NCI-H128 (cell line): ENCODE data around the gene BUD23.
"Not testable (repeated sequence)": the region's sequence is repeated elsewhere in the genome, so short reads cannot be mapped to it uniquely, and the experiment has no call there.

Experiments used
- DNase-seq: peaks from one replicate; lab custom pipeline; 2025; ENCODE audit not compliant: unreplicated experiment; lab: John Stamatoyannopoulos, UW

BUD23 gene, protein sequence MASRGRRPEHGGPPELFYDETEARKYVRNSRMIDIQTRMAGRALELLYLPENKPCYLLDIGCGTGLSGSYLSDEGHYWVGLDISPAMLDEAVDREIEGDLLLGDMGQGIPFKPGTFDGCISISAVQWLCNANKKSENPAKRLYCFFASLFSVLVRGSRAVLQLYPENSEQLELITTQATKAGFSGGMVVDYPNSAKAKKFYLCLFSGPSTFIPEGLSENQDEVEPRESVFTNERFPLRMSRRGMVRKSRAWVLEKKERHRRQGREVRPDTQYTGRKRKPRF

DNA sequence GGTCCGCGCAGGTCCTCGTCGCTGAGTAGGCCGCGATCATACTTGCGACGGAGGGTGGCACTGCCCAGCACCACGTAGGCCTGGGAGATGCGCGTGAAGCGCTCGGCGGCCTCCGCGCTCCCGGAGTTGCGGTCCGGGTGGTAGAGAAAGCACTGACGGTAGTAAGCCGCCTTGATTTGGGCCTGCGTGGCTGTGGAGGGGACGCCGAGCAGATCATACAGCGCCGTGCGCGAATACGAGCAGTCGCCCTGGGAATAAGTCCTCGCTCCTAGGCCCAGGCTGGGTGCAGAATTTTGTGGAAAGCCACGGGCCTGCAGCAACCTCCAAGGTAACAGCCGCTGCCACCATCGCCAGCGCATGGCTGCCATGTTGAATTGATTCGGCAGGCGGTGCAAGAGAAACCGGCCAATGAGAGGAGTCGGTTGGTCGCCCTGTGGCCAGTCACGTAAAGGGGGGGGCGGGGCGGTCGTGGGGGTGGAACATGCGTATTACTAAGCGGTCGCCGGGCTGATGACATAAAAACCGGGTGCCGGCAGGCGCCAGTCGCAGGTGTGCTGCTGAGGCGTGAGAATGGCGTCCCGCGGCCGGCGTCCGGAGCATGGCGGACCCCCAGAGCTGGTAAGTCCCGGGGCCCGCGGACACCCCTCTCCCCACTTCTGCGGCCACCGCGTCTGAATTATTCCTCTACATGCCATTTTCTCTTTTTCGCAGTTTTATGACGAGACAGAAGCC, at the start of gene BUD23, which contains the start of gene DNAJC30:
Gene BUD23, plus strand, starts transcription at position 542 of the 732 bp plus-strand sequence. Its CDS starts 29 bp downstream, at position 571.
Gene DNAJC30, minus strand, starts transcription at position 398 of the 732 bp plus-strand sequence. Its CDS starts 30 bp downstream, at position 368.
- DNase-seq, result peak; percentile 68

DNA sequence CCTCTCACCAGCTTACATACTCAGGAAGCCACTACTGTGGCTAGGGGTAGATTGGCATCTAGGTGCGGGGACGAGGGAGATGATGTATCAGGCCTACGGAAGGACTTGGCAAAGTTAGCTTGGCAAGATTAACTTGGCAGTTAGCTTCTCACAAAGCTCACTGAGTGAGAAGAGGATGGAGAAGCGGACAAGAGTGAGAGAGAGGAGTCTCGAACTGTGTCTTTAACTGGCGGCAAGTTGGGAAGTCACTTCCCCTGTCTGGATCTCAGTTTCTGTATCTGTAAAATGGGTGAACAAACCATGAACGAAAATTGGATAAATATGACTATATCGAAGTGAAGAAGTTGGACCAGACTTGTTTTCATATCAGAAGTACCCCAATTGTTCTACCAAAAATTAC, 49.6 kb upstream of the BUD23 start:
- no peak for DNase-seq

DNA sequence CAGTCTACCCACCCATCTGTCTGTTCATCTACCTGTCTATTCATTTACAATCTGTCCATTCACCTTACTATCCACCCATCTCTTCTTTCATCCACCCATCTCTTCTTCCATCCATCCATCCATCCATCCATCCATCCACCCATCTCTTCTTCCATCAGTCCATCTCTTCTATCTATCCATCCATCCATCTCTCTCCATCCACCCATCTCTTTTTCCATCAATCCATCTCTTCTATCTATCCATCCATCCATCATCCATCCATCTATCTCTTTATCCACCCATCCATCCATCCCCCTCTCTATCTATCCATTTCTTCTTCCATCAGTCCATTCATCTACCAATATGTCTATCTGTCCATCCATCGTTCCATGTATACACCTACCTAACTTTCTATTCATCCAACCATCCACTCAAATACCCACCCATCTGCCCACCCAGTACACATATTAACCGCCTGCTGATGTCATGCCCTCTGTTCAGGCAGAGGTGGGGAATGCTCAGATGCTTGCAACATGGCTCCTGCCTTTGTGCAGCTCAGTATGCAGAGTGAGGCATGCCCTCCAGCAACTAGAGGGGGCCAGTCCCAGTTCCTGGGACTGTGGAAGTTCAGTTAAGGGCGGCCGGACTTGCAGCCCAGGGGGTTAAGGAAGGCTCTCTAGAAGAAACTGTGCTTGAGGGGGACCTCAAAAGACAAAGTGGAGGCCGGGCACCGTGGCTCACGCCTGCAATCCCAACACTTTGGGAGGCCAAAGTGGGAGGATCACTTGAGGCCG, 47.8 kb upstream of the BUD23 start:
- no peak for DNase-seq

DNA sequence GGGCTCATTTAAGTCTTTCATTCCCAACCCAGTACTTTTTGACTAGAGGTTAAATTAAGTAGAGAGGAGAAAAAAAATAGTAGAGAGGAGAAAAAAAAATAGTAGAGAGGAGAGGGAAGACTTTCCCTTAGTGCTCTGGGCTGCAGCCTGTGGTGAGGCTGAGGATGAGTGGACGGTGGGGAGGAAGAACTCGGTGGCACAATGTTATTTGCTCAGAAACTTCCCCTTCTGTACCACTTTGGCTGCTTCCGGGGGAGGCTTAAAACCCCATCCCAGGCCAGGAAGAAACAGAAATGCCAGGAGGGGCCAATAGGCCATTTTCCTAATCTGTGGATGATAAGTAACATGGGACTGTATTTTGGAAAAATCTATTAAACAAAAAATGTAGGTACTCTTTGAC, 44.5 kb upstream of the BUD23 start:
- DNase-seq, result no peak

DNA sequence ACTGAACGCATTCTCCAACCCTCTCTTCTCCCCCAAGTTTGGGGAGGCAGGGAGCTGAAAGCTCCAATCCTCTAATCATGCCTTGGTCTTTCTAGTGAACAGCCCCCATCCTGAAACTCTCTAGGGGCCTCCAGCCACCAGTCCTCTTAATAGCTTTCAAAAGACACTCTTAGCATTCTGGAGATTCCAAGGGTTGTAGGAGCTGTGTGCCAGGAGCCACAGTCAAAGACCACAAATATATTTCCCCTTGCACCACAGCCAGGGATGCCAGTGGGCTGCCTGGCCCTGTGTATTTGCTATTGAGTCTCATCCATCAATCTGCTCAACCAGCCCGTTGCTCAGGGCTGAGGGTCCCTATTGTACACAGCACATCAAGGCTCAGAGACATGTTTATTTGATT, 40.6 kb upstream of the BUD23 start:
- DNase-seq, result no peak

DNA sequence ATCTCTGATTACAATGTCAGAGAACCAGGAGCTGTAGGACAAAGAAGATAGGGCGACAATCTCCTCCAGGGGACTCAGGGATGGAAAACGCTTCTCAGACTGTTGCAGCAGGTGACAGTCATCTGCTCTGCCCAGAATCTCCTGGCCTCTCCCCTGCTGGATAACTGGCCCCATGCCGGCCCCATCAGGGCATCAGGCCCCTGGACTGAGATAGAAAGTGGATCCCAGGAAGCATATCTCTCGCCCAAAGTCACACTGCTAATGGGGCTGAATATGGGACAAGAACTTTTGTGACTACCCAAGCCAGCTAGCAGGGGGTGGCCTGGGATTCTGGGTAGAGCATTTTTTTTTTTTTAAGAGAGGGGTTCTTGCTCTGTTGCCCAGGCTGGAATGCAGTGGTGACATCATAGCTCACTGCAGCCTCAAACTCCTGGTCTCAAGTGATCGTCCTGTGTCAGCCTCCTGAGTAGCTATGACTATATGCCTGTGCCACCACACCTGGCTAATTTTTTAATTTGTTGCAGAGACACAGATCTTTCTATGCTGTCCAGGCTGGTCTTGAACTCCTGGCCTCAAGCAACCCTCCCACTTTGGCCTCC, 38.6 kb upstream of the BUD23 start:
- no peak for DNase-seq

DNA sequence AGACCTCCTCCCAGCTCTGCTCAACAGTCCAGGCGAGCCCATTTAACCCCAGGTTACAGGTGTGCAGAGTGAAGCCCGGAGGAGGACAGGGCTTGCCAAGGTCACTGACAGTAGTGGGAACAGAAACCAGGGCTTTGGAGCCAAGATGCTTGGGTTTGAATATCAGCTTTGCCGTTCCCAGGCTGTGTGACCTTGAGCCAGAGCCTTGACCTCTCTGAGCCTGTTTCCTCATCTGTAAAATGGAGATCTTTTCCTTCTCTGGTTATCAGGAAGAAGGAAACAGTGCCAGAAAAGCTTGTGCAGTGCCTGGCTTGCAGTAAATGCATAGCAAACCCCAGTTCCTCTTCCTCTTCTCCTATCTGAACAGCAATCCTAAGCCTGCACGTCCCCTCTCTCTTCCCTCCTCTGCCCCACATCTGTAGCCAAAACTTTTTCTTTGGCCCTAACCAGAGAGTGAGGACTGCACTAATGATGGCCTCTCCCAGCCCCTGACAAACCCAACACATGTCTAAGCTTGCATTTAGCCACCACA, 37.7 kb upstream of the BUD23 start:
- no peak for DNase-seq

DNA sequence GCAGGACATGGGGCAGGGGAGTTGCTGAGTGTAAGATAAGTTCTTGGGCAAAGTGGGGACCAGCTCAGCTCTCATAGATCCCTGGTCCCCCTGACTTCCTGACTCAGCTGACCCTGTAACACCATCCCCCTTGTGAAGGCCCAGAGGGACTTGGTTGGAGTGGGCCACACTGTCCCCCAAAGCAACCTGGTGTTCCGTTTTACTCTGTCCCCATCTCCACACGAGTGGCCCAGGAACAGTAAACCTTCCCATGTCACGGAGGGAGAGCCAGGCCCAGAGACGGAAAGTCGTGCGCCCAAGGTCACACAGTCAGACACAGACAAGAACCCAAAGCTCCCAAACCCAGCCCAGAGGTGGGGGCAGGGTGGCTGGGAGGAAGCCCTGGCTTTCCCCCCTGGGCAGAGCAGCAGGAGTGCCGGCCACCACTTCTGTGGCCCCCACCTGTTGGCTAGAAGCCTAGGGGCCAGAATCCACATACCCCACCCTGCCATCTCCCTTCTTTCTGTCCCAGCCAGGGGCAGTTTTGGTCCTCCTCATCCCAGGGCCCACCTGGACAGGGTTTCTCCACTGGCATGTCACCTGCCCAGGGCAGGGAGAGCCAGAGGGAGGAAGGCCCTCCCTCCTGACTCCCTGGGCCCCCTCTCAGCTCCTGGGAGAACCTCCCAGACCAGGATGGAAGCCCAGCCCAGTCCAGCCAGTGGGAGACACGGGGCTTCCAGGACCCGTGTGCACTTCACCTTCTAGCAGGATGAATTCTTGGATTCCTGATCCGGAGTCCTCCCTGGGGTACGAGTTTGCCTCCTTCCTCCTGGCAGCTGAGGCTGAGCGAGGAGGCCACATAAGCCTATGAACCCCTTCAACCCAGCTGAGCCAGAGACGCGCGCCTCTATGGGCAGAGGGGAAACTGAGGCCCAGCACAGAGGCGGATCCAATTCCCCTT, 36.3 kb upstream of the BUD23 start:
- no peak for DNase-seq

DNA sequence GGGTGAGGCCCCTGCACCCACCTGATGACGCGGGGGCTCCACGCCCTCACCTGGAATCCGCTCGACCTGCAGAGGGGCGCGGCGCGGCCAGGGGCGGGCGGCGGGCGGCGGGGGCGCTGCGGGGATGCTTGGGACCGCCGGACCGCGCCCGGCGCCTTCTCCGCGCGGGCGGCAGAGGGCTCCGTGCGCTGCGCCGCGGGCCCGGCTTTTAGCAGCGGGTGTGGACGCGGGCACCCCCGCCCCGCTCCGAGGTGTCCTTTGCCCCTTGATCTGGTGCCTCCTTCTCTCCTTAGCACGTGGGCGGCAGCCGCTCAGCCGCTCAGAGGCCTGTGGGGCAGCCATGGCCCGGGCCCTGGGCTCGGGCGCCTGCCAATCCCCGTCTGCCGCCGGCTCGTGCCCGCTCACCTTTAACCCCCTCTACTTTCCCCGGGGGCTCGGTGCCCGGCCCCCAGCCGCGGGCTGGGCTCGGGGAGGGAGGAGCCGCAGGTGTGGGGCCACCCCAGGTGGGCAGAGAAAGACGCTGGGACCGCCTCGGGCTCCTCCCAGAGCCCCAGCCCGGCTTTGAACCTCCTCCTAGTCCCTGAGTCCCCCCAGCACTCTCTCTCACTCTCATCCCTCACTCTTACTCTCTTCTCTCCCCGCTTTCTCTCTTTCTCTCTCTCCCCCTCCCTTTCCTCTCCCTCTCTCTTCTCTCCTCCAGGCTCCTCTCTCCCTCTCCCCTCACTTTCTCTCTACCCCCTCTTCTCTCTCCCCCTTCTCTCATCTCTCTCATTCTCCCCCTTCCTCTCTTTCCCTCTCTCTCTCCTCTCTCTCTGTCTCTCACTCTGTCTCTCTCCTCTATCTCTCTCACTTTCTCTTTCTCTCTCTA, 35.4 kb upstream of the BUD23 start:
- no peak for DNase-seq

DNA sequence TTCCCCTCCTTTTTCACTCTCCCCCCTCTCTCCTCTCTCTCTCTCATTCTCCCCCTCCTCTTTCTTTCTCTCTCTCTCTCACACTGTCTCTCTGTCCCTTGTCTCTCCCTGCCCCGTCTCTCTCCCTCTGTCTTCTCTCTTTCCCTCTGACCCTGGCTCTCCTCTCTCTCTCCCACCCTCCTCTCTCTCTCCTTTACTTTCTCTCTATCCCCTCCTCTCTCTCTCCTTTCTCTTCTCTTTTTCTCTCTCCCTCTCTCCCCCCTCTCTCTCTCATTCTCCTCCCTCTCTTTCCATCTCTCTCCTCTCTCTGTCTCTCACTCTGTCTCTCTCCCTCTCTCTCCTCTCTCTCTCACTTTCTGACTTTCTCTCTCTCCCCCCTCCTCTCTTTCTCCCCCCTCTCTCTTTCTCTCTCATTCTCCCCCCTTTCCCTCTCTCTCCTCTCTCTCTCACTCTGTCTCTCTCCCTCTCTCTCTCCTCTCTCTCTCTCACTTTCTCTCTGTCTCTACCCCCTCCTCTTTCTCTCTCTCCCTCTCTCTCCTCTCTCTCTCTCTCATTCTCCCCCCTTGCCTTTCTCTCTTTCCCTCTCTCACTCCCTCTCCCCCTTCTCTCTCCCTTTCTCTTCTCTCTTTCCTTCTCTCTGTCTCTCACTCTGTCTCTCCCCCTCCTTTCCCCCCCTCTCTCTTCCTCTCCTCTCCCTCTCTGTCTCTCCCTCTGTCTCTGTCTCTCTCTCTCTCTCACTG, 34.6 kb upstream of the BUD23 start:
- DNase-seq, result no peak

DNA sequence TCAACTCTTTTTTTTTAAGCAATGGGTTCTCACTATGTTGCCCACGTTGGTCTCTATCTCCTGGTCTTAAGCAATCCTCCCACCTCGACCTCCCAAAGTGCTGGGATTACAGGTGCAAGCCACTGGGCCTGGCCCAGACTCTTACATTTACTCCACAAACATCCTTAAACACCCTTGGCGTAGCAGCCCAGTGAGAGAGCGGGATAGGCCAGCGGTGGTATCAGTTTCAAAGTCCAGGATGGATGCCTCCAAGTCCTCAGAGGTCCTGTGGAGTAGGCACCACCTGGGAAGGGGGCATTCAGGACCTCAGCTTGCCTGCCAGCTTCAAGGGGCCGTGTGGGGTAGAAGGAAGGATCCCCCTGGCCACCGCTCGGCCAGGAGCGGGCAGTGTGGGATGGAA, 33.8 kb upstream of the BUD23 start:
- DNase-seq, result no peak

DNA sequence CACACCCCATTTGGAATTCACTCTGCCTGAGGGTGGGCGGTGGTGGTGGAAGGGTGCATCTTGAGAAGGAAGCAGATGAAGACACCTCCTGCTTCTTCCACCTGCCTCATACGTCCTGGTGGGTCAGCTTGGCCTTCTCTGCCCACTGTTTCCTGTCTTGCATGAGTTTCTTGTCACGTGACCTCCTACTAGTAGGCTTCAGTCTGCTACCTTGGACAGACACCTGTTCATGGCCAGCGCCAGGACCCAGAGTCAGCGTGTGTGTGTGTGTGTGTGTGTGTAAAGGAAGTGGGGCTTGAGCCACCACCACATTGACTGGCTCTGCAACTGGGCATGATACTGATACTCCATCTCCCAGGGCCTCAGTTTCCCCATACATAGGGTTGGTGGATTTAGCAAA, 32.9 kb upstream of the BUD23 start:
- no peak for DNase-seq

DNA sequence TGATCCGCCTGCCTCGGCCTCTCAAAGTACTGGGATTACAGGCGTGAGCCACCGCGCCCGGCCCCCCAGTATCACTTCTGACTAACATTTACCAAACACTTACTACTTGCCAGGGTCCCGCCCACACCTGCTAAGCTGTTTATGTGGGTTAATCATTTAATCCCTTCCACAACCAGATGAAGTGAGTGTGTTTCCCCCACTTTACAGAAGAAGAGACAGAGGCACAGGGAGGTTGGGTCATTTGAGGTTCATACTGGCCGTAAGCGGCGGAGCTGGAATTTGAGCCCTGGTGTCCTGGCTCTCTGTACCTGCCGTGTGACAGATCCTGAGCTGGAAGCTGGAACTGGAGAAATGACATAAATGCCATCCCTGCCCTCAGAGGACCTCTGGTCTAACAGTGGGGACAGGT, 30.9 kb upstream of the BUD23 start:
- no peak for DNase-seq

DNA sequence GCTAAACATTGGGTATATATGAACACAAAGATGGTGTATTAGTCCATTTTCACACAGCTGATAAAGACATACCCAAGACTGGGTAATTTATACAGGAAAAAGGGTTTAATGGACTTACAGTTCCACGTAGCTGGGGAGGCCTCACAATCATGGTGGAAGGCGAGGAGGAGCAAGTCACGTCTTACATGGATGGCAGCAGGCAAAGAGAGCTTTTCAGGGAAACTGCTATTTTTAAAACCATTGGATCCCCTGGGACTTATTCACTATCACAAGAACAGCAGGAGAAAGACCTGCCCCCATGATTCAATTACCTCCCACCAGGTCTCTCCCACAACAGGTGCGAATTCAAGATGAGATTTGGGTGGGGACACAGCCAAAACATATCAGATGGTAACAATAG, 28.1 kb upstream of the BUD23 start:
- not testable (repeated sequence) for DNase-seq

DNA sequence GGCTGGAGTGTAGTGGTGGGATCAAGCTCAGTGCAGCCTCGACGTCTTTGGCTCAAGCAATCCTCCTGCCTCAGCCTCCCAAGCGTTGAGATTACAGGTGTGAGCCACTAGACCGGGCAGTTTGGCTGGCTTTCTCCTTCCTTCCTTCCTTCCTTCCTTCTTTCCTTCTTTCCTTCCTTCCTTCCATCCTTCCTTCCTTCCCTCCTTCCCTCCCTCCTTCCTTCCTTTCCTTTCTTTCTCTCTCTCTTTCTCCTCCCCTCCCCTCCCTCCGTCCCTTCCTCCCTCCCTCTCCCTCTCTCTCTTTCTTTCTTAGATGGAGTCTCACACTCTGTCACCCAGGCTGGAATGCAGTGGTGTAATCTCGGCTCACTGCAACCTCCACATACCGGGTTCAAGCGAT, 23.4 kb upstream of the BUD23 start:
- no peak for DNase-seq

DNA sequence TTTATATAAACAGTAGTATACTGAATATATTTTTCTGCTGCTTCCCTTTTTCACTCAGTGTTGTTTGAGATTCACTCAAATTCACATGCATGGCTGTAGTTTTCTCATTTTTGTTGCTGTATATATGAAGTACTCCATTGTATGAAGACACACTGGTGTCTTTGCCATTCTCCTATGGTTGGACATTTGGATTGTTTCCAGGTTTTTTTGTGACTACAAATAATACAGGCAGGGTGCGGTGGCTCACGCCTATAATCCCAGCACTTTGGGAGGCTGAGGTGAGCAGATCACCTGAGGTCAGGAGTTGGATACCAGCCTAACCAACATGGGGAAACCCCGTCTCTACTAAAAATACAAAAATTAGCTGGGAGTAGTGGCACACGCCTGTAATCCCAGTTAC, 22.8 kb upstream of the BUD23 start:
- DNase-seq, result not testable (repeated sequence)

DNA sequence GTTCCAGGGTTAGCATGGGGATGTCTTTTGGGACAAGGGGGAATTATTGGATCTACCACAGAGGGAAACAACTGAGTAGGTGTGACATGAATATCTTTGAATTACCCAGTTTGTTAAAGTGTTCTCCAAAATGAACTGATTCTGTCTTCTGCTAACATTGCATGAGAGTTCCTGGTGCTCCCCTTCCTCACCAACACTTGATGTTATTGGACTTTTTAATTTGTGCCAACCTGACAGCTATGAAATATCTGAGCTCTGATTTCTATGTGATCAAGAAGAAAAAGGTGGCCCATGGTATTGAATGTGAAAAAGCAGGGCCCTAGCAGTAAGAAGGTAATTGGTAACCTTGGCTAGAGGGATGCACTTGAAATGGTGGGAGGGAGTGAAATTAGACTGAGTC, 20.4 kb upstream of the BUD23 start:
- DNase-seq, result no peak

DNA sequence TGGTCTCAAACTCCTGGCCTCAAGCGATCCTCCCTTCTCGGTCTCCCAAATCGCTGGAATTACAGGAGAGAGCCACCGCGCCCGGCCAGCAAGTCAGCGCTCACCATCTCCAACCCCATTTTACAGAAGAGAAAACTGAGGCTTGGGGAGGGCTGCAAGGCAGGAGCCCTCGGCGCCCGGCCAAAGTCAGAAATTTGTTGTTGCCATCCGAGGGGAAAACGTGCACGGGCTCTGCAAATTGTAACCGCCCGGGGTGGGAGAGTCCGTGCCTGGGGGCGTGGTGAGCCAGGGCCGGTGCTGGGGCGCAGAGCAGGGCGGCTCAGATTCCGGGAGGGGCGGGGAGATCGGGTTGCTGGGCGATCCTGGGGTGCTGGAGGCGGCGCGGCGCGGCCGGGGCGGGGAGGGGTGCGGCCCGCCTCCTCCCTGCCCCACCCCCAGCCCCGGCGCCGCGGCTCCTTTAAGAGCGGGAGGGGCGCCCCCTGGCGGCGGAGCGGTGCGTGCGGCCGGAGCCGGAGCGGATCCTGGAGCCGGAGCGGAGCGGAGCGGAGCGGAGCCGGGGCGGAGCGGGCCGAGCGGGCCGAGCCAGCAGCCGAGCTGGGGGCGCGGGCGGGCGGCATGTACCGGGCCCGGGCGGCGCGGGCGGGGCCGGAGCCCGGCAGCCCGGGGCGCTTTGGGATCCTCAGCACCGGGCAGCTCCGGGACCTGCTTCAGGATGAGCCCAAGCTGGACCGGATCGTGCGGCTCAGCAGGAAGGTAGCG, 15.9 kb upstream of the BUD23 start, which contains the start of gene VPS37D:
Gene VPS37D, plus strand, starts transcription at position 488 of the 759 bp plus-strand sequence. Its CDS starts 128 bp downstream, at position 616.
- peak; percentile 75 for DNase-seq
